Measurements from ENCODE around the gene PREX1. TPM values are rescaled to one million over a fixed set of nuclear protein-coding genes. Genes with fewer than 3 reads are reported as not detected.

PREX1 gene, protein sequence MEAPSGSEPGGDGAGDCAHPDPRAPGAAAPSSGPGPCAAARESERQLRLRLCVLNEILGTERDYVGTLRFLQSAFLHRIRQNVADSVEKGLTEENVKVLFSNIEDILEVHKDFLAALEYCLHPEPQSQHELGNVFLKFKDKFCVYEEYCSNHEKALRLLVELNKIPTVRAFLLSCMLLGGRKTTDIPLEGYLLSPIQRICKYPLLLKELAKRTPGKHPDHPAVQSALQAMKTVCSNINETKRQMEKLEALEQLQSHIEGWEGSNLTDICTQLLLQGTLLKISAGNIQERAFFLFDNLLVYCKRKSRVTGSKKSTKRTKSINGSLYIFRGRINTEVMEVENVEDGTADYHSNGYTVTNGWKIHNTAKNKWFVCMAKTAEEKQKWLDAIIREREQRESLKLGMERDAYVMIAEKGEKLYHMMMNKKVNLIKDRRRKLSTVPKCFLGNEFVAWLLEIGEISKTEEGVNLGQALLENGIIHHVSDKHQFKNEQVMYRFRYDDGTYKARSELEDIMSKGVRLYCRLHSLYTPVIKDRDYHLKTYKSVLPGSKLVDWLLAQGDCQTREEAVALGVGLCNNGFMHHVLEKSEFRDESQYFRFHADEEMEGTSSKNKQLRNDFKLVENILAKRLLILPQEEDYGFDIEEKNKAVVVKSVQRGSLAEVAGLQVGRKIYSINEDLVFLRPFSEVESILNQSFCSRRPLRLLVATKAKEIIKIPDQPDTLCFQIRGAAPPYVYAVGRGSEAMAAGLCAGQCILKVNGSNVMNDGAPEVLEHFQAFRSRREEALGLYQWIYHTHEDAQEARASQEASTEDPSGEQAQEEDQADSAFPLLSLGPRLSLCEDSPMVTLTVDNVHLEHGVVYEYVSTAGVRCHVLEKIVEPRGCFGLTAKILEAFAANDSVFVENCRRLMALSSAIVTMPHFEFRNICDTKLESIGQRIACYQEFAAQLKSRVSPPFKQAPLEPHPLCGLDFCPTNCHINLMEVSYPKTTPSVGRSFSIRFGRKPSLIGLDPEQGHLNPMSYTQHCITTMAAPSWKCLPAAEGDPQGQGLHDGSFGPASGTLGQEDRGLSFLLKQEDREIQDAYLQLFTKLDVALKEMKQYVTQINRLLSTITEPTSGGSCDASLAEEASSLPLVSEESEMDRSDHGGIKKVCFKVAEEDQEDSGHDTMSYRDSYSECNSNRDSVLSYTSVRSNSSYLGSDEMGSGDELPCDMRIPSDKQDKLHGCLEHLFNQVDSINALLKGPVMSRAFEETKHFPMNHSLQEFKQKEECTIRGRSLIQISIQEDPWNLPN (N-terminal part only)
- total RNA-seq (3.1 and 3.9 TPM in 2 replicates), polyA plus RNA-seq (1.0 and 2.9 TPM in 2 replicates), polyA minus RNA-seq (ENCODE audit: low replicate concordance) (3.5 and 12.1 TPM in 2 replicates)
- 1.6 and 4.3 TPM in 2 replicates for polyA plus RNA-seq (2012)

- Histone ChIP-seq H3K4me2 (ENCODE audit: extremely low read depth, insufficient read depth, low read length) (peak within 1 kb of the TSS; percentile 83), H4K20me1 (ENCODE audit: control insufficient read depth, extremely low read depth, insufficient read depth, low read length) (no peaks in the 10 kb centered on the region), H3K36me3 (ENCODE audit: control insufficient read depth, insufficient read depth, low read length) (no peaks in the 10 kb centered on the region), H2AFZ (ENCODE audit: low read length) (peak within 1 kb of the TSS; percentile 45), H3K27ac (ENCODE audit: insufficient read depth, low read length) (no peak within 1 kb of the TSS), H3K79me2 (ENCODE audit: control insufficient read depth, insufficient read depth, low read length) (no peaks in the 10 kb centered on the region), H3K4me1 (ENCODE audit: control insufficient read depth, extremely low read depth, insufficient read depth, low read length) (peaks cover 5% of the 10 kb centered on the region), H3K9ac (ENCODE audit: insufficient read depth, low read length) (peak within 1 kb of the TSS; percentile 39), H3K4me3 (replicated peaks in 1 of 4; ENCODE audit: control extremely low read depth in 1 of 4, insufficient read depth in 1 of 4, low read depth in 3 of 4, low read length in 4 of 4) (peak within 1 kb of the TSS; percentile 39 to 65 (median 55)), H3K27me3 (ENCODE audit: control insufficient read depth, insufficient read depth, low read length) (no peaks in the 10 kb centered on the region), H3K9me3 (ENCODE audit: control insufficient read depth, insufficient read depth, low read depth, low read length) (no peaks in the 10 kb centered on the region)
- DNase-seq (ENCODE audit: low read depth in 2 of 2) = peak; percentile 67 to 79
- no peak for TF ChIP-seq EZH2 (IDR thresholded peaks at IDR 0.05; ENCODE audit: low read length, missing control alignments)
- TF ChIP-seq, protein P1, sequence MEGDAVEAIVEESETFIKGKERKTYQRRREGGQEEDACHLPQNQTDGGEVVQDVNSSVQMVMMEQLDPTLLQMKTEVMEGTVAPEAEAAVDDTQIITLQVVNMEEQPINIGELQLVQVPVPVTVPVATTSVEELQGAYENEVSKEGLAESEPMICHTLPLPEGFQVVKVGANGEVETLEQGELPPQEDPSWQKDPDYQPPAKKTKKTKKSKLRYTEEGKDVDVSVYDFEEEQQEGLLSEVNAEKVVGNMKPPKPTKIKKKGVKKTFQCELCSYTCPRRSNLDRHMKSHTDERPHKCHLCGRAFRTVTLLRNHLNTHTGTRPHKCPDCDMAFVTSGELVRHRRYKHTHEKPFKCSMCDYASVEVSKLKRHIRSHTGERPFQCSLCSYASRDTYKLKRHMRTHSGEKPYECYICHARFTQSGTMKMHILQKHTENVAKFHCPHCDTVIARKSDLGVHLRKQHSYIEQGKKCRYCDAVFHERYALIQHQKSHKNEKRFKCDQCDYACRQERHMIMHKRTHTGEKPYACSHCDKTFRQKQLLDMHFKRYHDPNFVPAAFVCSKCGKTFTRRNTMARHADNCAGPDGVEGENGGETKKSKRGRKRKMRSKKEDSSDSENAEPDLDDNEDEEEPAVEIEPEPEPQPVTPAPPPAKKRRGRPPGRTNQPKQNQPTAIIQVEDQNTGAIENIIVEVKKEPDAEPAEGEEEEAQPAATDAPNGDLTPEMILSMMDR (conservative IDR thresholded peaks at IDR 0.05 in 1 of 2, IDR thresholded peaks at IDR 0.05 in 1 of 2; ENCODE audit: low read depth in 1 of 2, low read length in 2 of 2) = no peak
Measured at GRCh38 chr20:48827855-48828733, at the start of gene PREX1. TSS of gene PREX1 (minus strand) at chr20:48827999. CDS start at chr20:48827860, 139 bp downstream.

DNA sequence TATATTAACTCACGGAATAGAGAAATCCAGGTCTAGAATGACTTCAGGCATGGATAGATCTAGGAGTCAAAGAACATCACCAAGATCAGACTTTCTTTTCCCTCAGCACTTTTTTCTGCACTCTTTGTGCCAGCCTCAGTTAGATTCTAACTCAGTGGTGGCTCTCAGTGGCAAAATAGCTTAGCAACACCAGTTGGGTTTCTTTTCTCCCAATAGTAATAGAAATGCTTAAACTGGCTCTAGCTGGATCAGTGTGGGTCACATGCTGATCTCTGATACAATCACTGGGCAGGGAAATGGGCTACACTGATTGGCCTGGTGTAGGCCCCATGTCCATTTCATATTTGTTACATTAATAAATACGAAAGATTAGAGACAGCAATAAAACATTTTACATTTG, 49.5 kb upstream of the PREX1 start:
- no peak overlapping the region for H2AFZ ChIP-seq (ENCODE audit: low read length)
- H3K79me2 ChIP-seq (ENCODE audit: control insufficient read depth, insufficient read depth, low read length) = no peaks in the 10 kb centered on the region
- no peak overlapping the region for H3K4me3 ChIP-seq (replicated peaks in 1 of 4; ENCODE audit: control extremely low read depth in 1 of 4, insufficient read depth in 1 of 4, low read depth in 3 of 4, low read length in 4 of 4)
- no peaks in the 10 kb centered on the region for H3K27me3 ChIP-seq (ENCODE audit: control insufficient read depth, insufficient read depth, low read length)
- no peaks in the 10 kb centered on the region for H3K9me3 ChIP-seq (ENCODE audit: control insufficient read depth, insufficient read depth, low read depth, low read length)
- no peak overlapping the region for H3K4me2 ChIP-seq (ENCODE audit: extremely low read depth, insufficient read depth, low read length)
- no peak for TF ChIP-seq EZH2 (IDR thresholded peaks at IDR 0.05; ENCODE audit: low read length, missing control alignments)
- TF ChIP-seq, protein P1 (conservative IDR thresholded peaks at IDR 0.05 in 1 of 2, IDR thresholded peaks at IDR 0.05 in 1 of 2; ENCODE audit: low read depth in 1 of 2, low read length in 2 of 2) = no peak
- no peak overlapping the region for H3K9ac ChIP-seq (ENCODE audit: insufficient read depth, low read length)
- H3K36me3 ChIP-seq (ENCODE audit: control insufficient read depth, insufficient read depth, low read length) = no peaks in the 10 kb centered on the region
- no peak overlapping the region for H3K27ac ChIP-seq (ENCODE audit: insufficient read depth, low read length)
- H3K4me1 ChIP-seq (ENCODE audit: control insufficient read depth, extremely low read depth, insufficient read depth, low read length) = no peaks in the 10 kb centered on the region
- DNase-seq (ENCODE audit: low read depth in 2 of 2) = no peak
- H4K20me1 ChIP-seq (ENCODE audit: control insufficient read depth, extremely low read depth, insufficient read depth, low read length) = no peaks in the 10 kb centered on the region

Measured in fibroblast of lung (primary cell).